Esophagus mucosa (tissue), 1 donor: ENCODE data around the gene PAGE1. TPM values are rescaled to one million over a fixed set of nuclear protein-coding genes. Genes with fewer than 3 reads are reported as not detected.

ENCODE experiments used
- total RNA-seq: library from RNA; stranded (reverse); gene quantifications from one replicate; pipeline ENCODE4 v1.2.4, GENCODE V29; 2023
- donor health status: DM: yes; HTN: yes; CAD: no.

Gene PAGE1
- total RNA-seq, 1 donor from 2014 or later: not detected

Other genes with a start within 250 kb of the PAGE1 start
- not detected for gene GAGE12C, start 163.8 kb downstream of the PAGE1 start, total RNA-seq
- gene GAGE12D, start 154.3 kb downstream of the PAGE1 start, total RNA-seq: not detected
- not detected for gene GAGE12E, start 144.7 kb downstream of the PAGE1 start, total RNA-seq
- not detected for gene GAGE12F, start 135.1 kb downstream of the PAGE1 start, total RNA-seq
- not detected for gene GAGE12G, start 125.6 kb downstream of the PAGE1 start, total RNA-seq
- gene GAGE12H, start 116.0 kb downstream of the PAGE1 start, total RNA-seq: not detected
- not detected for gene GAGE2A, start 106.5 kb downstream of the PAGE1 start, total RNA-seq
- gene GAGE1, start 97.0 kb downstream of the PAGE1 start, total RNA-seq: not detected
- not detected for gene PAGE4, start 133.3 kb upstream of the PAGE1 start, total RNA-seq
- gene USP27X, start 183.5 kb upstream of the PAGE1 start, total RNA-seq: 1.2 TPM
- gene CLCN5, start 226.6 kb upstream of the PAGE1 start, total RNA-seq: 5.8 TPM